ENCODE measurements around the gene UMODL1.
A peak's percentile ranks its signal among the peaks of the same experiment; 100 is the strongest.

The UMODL1 gene

GRCh38 chr21:42153746-42154145, 82.6 kb downstream of the UMODL1 start:
- no peak for DNase-seq

GRCh38 chr21:42154237-42155044, 83.3 kb downstream of the UMODL1 start:
- no peak for DNase-seq

DNA sequence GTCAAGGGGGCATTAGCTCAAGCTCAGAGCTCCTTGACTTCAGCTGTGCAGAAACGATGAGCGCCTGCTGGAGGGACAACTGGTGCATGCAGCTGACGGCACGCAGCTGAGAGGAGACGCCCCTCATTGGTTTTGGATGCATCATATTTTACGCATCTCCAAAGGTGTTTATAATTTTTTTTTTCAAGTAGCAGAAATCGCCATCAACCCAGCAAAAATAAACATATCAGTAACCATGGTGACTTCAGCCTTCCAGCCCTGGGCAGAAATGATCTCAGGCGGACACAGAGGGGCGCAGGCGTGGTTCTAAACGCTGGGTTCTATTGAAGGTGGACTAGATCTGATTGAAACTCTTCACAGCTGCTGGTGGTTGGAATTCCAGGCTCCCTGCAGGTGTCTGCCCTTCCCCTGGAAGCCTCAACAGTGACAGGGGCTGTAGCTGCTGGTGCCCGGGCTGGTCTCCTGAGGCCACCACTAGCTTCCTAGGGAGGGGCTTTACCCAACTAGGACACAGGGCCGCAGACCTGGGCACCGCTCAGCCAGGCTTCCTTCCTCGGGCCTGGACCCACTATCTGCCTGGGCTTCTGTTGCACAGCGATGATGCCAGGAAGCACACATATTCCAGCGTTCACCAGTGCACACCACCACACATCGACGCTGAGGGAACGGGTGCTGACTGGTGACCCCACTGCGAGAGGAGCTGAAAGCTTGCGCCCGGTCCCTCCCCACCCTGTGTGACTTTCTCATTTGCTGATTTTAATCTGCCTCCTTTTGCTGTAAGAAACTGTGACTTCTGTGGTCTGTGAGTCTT, 84.1 kb downstream of the UMODL1 start:
- DNase-seq = no peak

GRCh38 chr21:42156690-42157605, 85.8 kb downstream of the UMODL1 start:
- no peak for DNase-seq

DNA sequence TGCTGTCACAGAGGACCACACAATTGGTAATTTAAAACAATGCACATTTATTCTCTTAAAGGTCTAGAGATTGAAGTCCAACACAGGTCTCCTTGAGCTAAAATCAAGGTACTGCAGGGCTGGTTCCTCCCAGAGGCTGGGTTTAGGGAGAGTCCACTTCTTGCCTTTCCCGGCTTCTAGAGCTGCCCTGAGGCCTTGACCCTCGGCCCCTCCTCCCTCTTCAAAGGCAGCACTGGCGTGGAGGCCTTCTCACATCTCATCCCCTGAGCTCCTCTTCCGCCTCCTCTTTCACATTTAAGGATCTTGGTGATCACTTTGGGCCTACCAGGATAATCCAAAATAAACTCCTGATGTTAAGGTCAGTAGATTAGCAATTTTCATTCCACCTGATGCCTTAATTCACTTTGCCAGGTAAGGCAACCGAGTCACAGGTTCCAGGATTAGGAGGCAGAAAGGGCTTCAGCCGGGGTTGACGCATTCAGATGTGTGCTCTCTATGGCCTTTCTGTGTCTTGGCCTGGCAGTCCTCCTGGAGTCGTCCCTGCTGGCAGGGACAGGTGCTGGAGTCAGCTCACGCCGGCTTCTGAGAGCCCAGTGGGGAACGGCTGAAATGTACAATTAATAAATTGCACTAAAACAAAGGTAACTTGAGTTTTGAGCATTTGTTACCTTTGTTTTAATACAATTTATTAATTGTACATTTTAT, 86.6 kb downstream of the UMODL1 start:
- no peak for DNase-seq

DNA sequence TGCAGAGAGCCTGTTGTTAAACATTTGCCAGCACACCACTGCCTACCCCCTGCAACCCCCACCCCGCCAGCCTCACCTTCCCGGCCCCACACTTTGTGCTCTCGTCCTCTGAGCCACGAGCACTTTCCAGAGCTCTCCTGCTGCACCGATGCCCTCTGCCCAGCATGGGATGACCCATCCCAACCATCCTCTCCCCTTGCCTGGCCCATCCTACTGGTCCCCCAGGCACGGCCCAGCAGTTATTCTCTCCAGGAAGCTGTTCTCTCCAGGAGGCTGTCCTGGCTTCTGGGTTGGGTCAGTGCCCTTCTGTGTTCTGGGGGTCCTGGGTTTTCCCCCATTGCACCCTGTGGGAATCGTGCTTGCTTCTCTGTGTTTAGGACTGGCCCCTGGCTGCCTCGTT, 87.7 kb downstream of the UMODL1 start:
- DNase-seq = no peak

DNA sequence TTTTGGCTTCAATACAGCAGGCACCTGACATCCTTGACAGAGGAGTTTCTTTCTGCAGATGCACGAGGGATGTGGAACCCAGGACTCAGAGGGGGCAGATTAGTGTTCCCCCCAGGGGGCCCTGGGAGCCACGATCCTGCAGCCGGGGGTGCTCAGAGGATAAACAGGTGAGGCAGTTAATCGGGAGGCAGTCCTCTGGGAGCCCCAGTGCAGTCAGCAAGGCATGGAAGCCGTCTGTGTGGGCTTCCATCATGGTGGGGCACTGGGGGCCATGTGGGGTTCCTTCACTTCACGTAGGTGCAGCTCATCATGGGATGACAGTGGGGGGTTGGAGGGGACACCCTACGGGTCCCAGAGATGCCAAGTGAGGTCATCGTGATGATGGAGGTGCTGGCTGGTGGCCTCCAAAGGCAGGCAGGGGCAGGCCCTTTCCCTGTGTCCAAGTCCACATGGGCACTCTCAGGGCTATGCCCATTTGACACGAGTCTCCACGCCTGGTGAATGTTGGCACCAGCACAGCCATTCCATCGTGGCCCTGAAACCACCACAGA, 88.5 kb downstream of the UMODL1 start:
- DNase-seq = no peak

GRCh38 chr21:42160111-42160721, 89.1 kb downstream of the UMODL1 start:
- DNase-seq = no peak

DNA sequence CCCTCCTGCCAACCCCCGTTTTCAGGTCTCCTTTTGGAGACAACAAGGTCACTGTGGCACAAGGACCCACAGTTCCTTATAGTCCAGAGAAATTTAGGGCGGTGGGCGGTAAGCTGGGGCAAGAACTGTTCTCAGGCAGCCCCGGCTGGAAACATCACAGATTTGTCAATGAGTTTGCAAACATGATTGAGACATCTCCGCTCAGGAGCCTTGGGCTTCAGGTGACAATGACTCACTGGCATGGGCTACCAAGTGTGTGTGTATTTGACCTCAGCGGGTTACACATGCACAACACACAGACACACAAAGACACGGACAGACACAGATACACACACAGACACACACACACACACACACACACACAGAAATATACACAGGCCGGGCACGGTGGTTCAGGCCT, 89.6 kb downstream of the UMODL1 start:
- no peak for DNase-seq

- no peak for DNase-seq
Measured at GRCh38 chr21:42161401-42161955, 90.4 kb downstream of the UMODL1 start.

GRCh38 chr21:42161956-42162681, 91.0 kb downstream of the UMODL1 start:
- peak in 1 of 2 donors; percentile 67 for DNase-seq

- DNase-seq = no peak
Measured at GRCh38 chr21:42162831-42163510, 91.9 kb downstream of the UMODL1 start.

DNA sequence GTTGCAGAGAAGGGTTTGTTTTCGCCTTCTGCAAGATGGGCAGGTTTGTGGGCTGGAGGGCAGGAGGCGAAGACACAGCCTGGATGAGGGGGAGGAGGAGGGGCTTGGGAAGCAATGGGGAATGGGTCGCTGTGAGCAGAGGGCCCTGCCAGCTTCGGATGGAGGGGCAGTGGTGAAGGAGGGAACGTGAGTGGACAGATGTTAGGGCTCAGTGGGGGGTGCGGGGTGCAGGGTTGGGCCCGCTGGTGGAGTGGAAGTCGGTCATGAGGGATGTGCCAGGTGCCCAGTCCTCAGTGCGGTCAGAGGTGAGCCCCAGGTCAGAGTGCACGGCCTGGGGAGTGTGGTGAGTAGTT, 92.4 kb downstream of the UMODL1 start:
- no peak for DNase-seq

GRCh38 chr21:42164064-42164789, 93.1 kb downstream of the UMODL1 start:
- DNase-seq = peak; percentile 23 to 57

DNA sequence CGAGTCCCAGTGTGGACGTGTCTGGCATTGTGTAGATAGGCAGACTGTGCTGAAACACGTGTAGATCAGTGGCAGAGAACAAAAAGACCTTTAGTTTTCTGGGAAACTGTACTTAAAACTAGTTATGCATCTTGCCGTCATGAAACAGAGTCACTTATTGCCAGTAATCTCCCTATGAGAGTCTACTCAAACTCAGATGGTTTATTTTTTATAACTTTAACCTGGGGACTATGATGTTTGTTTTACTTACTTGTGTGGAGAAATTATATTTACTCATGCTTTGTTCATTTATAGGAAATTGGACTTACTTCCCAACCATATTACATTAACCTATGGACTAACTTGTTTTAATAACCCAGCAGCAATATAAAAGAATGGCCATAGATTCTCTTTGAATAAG, 93.7 kb downstream of the UMODL1 start:
- no peak for DNase-seq

GRCh38 chr21:42165901-42166300, 94.8 kb downstream of the UMODL1 start:
- DNase-seq = no peak

- no peak for DNase-seq
Measured at GRCh38 chr21:42169758-42170157, 98.6 kb downstream of the UMODL1 start.

DNA sequence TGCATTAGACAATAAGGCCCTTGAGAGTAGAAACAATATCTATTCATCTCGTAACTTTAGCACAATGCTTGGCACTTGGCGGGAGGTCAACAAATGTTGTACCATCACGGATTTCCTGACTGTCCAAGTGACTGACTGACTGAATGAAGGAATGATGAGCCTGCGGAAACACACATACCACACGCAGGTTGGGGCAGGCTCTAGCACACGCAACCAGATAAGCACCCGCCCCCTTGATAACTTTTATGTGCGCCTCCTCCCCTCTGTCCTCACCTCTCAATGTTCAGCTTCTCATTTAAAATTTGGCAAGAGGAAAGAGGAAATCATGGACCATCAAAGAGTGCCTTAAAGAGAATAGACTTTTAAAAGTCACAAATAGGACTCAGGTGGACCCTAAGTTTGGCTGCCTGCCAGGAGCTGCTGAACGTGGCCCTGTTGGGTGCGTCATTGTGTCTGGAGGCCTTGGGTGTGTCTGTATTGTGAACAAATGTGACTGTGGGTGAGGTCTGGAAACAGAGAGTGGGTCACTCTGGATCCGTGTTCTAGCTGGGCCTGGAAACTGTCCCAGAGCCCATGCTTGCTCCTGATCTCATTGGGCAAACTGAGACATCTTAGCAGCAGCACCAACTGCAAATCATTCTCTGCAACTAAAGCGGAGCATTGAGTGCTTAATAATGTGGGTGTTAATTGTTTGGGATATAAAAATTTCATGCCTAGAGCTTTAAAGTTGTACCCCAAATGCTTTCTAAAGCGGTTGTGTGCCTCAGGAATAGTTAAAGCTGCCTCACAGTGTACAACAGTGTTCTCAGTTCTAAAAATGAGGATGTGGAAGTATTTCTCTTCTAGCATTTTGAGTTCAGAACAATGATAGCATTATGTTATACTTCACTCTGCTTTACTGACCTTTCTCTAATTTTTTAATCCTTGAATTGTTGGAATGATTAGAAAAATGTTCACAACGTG, 100.3 kb downstream of the UMODL1 start:
- no peak for DNase-seq
